Testis (tissue), 3 donors: Measurements from ENCODE around the gene YJEFN3. TPM values are rescaled to one million over a fixed set of nuclear protein-coding genes. Genes with fewer than 3 reads are reported as not detected.

Experiments
- DNase-seq: peaks from one replicate; pipeline ENCODE4 v3.0.0-alpha.2; 2019
- H3K27ac ChIP-seq, 2 donors: fragments of 200-600 bp; sonication (generic); one replicate each; pipeline ENCODE4 v1.5.1; 2019
- H3K27me3 ChIP-seq: fragments of 200-600 bp; sonication (generic); one replicate; pipeline ENCODE4 v1.5.1; 2019
- H3K36me3 ChIP-seq: fragments of 200-600 bp; sonication (generic); one replicate; pipeline ENCODE4 v1.5.1; 2017; ENCODE audit warnings: low read depth; ENCODE audit errors: missing control alignments
- H3K4me1 ChIP-seq: fragments of 200-600 bp; sonication (generic); one replicate; pipeline ENCODE4 v1.5.1; 2019
- H3K4me3 ChIP-seq, 2 donors: fragments of 200-600 bp; sonication (generic); one replicate each; pipeline ENCODE4 v1.5.1; 2017 to 2019
- H3K9me3 ChIP-seq: fragments of 200-600 bp; sonication (generic); one replicate; pipeline ENCODE4 v1.5.1; 2017
- POLR2A ChIP-seq: fragments of 450-650 bp; IDR thresholded peaks from one replicate; pipeline ENCODE4 v1.6.1; 2017; ENCODE audit warnings: antibody characterized with exemption, mild to moderate bottlenecking, moderate library complexity
- WGBS, 2 donors: methylation state at CpG; one replicate each; pipeline ENCODE4 v1.1.5; 2018; 5-methylcytosine and 5-hydroxymethylcytosine counted together
- intact Hi-C: fragments of 100-400 bp; cut with DNase I; formaldehyde crosslinking; loops from one replicate; pipeline ENCODE4 v1.15.1; 2023; ENCODE audit warnings: low total_unique reads
- polyA plus RNA-seq: library from polyadenylated mRNA; stranded (reverse); fragments of 350-450 nt; fragmentation: Illumina TruSeq; extraction: RNeasy Lipid Tissue Mini Kit (QIAGEN cat#74804); gene quantifications from one replicate; pipeline ENCODE4 v1.2.3, GENCODE V29; 2014; ENCODE audit warnings: low read depth, low replicate concordance; ENCODE audit not compliant: insufficient read depth
- total RNA-seq, 2 donors: library from RNA; depleted of rRNA; stranded (reverse); fragments of >200 nt; gene quantifications; one replicate each; pipeline ENCODE4 v1.2.3, GENCODE V29; 2016
- TF ChIP-seq, protein P1 (sequence below), 3 experiments: fragments of 450-650 bp in 2 of 3; fragments of 200-600 bp in 1 of 3; sonication (generic) in 1 of 3; IDR thresholded peaks; one replicate each; pipeline ENCODE4 v1.5.1; 2016 to 2019; ENCODE audit warnings: antibody characterized with exemption in 3 of 3, mild to moderate bottlenecking in 2 of 3, moderate library complexity in 1 of 3

Gene YJEFN3
- total and polyA plus RNA-seq, 3 donors from 2014 or later, result 24.2 to 49.1 (median 29.3) TPM

DNA sequence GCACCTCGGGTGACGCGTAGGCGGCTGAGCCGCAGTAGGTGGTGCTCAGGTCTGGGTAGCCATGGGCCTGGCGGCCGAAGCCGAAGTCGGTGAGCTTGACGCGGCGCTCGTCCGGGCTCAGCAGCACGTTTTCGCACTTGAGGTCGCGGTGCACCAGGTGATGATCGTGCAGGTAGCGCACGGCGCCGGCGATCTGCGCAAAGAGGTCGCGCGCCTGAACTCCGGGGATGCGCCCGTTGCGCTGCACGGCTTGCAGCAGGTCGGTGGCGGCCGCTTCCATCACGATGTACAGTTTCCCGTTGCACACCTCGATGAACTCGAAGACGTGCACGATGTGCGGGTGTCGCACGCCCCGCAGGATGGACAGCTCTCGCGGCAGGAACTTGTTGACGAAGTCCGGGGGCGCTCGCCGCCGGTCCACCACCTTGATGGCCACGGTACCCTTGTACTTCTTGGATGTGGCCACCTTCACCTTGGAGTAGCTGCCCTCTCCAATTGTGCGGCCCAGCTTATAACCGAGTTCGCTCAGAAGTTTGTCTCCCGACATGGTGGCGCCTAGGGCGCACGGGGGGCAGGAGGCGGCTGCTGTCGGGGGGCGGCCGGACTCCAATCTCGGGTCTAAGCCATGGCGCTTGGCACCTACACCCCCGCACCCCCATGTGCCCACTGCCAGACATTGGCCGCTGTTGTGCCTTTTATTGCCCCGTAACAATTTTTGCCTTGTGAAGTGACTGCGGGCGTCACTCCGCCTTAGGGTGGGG is 13.7 kb upstream of the YJEFN3 start, which contains the start of gene TSSK6:
TSSK6 (minus strand) TSS at position 668 of the 761 bp plus-strand sequence; CDS start at position 547, 121 bp downstream.
- Histone ChIP-seq H3K9me3 (no peaks in the 10 kb centered on the region), H3K36me3 (no peaks in the 10 kb centered on the region), H3K27ac (peak within 1 kb of the TSS; percentile 65 to 85), H3K4me1 (peaks cover 11% of the 10 kb centered on the region), H3K4me3 (peak within 1 kb of the TSS; percentile 82 to 87), H3K27me3 (no peaks in the 10 kb centered on the region)
- no peak for TF ChIP-seq POLR2A
- TF ChIP-seq, protein P1, sequence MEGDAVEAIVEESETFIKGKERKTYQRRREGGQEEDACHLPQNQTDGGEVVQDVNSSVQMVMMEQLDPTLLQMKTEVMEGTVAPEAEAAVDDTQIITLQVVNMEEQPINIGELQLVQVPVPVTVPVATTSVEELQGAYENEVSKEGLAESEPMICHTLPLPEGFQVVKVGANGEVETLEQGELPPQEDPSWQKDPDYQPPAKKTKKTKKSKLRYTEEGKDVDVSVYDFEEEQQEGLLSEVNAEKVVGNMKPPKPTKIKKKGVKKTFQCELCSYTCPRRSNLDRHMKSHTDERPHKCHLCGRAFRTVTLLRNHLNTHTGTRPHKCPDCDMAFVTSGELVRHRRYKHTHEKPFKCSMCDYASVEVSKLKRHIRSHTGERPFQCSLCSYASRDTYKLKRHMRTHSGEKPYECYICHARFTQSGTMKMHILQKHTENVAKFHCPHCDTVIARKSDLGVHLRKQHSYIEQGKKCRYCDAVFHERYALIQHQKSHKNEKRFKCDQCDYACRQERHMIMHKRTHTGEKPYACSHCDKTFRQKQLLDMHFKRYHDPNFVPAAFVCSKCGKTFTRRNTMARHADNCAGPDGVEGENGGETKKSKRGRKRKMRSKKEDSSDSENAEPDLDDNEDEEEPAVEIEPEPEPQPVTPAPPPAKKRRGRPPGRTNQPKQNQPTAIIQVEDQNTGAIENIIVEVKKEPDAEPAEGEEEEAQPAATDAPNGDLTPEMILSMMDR (IDR thresholded peaks at IDR 0.05), result no peak
- DNase-seq, result no peak
- intact Hi-C loops, result no loop called here
- 70 to 73% methylated on average over 25 to 74 of the region's 74 CpGs for WGBS, 2 donors

DNA sequence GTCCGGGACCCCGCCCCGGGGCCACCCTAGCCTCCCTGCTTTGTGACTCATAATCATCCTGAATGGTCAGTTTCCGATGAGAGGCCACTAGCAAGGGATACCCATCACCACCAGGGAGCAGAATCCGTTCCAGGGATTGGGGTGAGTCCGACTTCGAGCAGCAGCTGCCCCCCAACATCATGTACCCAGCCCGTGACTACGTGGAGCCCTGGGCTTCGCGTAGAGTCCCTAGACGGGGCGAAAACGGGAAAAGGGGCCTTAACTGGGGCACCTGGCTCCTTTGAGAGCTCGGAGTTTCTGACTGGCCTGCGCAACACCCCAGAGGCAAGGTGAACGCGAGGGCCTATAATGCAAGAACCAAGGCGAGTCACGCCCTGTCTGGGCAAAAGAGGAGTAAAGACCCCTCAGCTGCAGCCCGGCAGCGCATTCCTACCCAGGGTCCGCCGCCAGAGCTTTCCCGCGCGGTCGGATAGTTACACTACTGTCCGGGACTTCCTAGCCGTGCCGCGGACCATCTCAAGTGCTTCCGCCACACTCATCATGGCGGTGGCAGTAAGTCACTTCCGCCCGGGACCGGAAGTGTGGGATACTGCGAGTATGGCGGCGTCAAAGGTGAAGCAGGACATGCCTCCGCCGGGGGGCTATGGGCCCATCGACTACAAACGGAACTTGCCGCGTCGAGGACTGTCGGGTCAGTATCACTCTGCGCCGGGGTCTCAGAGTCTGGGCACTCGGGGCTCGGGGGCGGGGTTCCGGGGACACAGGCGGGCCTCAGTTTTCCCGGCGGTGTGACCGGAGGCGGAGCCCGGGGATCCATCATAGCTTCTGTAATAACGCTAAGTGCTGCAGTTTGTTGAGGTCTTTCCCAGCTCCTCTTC is 12.8 kb upstream of the YJEFN3 start, which contains the start of gene NDUFA13:
NDUFA13 (plus strand) TSS at position 584 of the 878 bp plus-strand sequence; CDS start at position 598, 14 bp downstream.
- no peaks in the 10 kb centered on the region for H3K27me3 ChIP-seq
- H3K27ac ChIP-seq, result peak within 1 kb of the TSS; percentile 65 to 85
- no peaks in the 10 kb centered on the region for H3K36me3 ChIP-seq
- intact Hi-C loops, result no loop called here
- peak; percentile 96 for DNase-seq
- WGBS, 2 donors, result 0 to 7% methylated on average over 1 to 61 of the region's 61 CpGs
- H3K4me1 ChIP-seq, result peaks cover 11% of the 10 kb centered on the region
- TF ChIP-seq, protein P1 (IDR thresholded peaks at IDR 0.05), result no peak
- no peak for TF ChIP-seq POLR2A
- peak within 1 kb of the TSS; percentile 82 to 87 for H3K4me3 ChIP-seq
- no peaks in the 10 kb centered on the region for H3K9me3 ChIP-seq

DNA sequence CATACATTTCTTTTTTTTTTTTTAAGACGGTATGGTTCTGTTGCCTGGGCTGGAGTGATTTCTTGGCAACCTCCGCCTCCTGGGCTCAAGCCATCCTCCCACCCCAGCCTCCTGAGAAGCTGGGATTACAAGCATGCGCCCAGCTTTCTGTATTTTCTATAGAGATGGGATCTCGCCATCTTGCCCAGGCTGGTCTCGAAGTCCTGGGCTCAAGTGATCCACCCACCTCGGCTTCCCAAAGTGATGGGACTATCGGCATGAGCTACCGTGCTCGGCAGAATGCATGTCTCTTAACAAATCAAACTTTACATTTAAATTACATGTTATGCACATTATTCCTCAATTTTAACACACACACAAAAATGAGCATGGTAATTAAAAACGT is 11.5 kb upstream of the YJEFN3 start:
- Histone ChIP-seq H3K27me3 (no peaks in the 10 kb centered on the region), H3K4me1 (peaks cover 11% of the 10 kb centered on the region), H3K4me3 (peak overlapping the region in 1 of 2 donors; percentile 87), H3K27ac (no peak overlapping the region), H3K9me3 (no peaks in the 10 kb centered on the region), H3K36me3 (no peaks in the 10 kb centered on the region)
- 63 to 69% methylated on average over 10 of the region's 10 CpGs for WGBS, 2 donors
- DNase-seq, result no peak
- TF ChIP-seq, protein P1 (IDR thresholded peaks at IDR 0.05), result no peak
- intact Hi-C loops, result no loop called here

DNA sequence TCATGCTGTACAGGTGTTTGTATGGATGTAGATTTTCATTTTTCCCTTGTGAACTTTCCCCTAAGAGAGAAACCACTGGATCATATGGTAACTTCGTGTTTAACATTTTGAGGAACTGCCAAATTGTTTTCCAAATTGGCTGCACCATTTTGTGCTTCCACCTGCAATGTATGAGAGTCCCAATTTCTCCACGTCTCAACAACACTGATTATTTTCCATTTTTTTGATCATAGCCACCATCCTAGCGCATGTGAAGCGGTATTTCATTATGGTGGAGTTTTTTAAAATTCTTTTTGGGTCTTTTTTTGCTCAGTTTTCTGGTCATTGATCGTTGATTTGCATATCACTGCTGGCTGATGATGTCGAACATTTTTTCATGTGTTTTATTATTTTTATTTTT is 7.7 kb upstream of the YJEFN3 start:
- no peak overlapping the region for H3K27ac ChIP-seq
- no peaks in the 10 kb centered on the region for H3K36me3 ChIP-seq
- TF ChIP-seq POLR2A, result no peak
- TF ChIP-seq, protein P1 (IDR thresholded peaks at IDR 0.05), result no peak
- H3K4me1 ChIP-seq, result peaks cover 17% of the 10 kb centered on the region
- no peak overlapping the region for H3K4me3 ChIP-seq
- intact Hi-C loops, result no loop called here
- H3K9me3 ChIP-seq, result no peaks in the 10 kb centered on the region
- no peak for DNase-seq
- 80 to 88% methylated on average over 6 of the region's 6 CpGs for WGBS, 2 donors
- H3K27me3 ChIP-seq, result no peaks in the 10 kb centered on the region
